HepG2 (cell line): ENCODE results near the gene NEK6.

Source experiments
- CBX2 ChIP-seq, 2 experiments: fragments of 200-600 bp in 1 of 2; sonication (generic); formaldehyde crosslinking in 1 of 2; IDR thresholded peaks; 2 replicates each; pipeline versions ENCODE4 v1.7.0 to v1.8.1; 2018 to 2022; ENCODE audit warnings: low read depth in 2 of 2, low read length in 1 of 2, mild to moderate bottlenecking in 1 of 2, missing genetic modification reagents in 1 of 2
- MXD4 ChIP-seq: IDR thresholded peaks from 2 replicates; pipeline ENCODE4 v1.6.1; 2016; ENCODE audit warnings: mild to moderate bottlenecking, missing biosample characterization, missing genetic modification reagents
- NFYB ChIP-seq: sonication (generic); formaldehyde crosslinking; IDR thresholded peaks from 2 replicates; pipeline ENCODE4 v1.4.0; 2020; ENCODE audit warnings: missing genetic modification reagents
- NR3C1 ChIP-seq: sonication (generic); formaldehyde crosslinking; IDR thresholded peaks from 2 replicates; pipeline ENCODE4 v1.4.0; 2020; ENCODE audit warnings: missing genetic modification reagents
- RBAK ChIP-seq: sonication (generic); formaldehyde crosslinking; IDR thresholded peaks from 2 replicates; pipeline ENCODE4 v1.5.1; 2020; ENCODE audit warnings: mild to moderate bottlenecking, missing genetic modification reagents
- ZBTB7B ChIP-seq: sonication (generic); formaldehyde crosslinking; IDR thresholded peaks from 2 replicates; pipeline ENCODE4 v1.4.0; 2020; ENCODE audit warnings: missing genetic modification reagents
- ZNF24 ChIP-seq: fragments of 450-650 bp; IDR thresholded peaks from 2 replicates; pipeline ENCODE4 v1.6.1; 2017; ENCODE audit warnings: antibody characterized with exemption, mild to moderate bottlenecking
- TF ChIP-seq, protein P1 (sequence below): sonication (generic); formaldehyde crosslinking; IDR thresholded peaks from 2 replicates; pipeline ENCODE4 v1.5.1; 2020; ENCODE audit warnings: mild to moderate bottlenecking, missing genetic modification reagents, moderate library complexity
- TF ChIP-seq, protein P2 (sequence below), 2 experiments: sonication (generic) in 1 of 2; formaldehyde crosslinking in 1 of 2; IDR thresholded peaks; 2 replicates each; pipeline versions ENCODE4 v1.5.1 to v1.6.1; 2011 to 2020; ENCODE audit warnings: borderline replicate concordance in 1 of 2, low read depth in 1 of 2, low read length in 1 of 2, mild to moderate bottlenecking in 1 of 2, missing genetic modification reagents in 1 of 2, moderate library complexity in 1 of 2
- TF ChIP-seq, protein P3 (sequence below): sonication (generic); formaldehyde crosslinking; IDR thresholded peaks from 2 replicates; pipeline ENCODE4 v1.5.0; 2020; ENCODE audit warnings: mild to moderate bottlenecking, missing genetic modification reagents, moderate library complexity

DNA sequence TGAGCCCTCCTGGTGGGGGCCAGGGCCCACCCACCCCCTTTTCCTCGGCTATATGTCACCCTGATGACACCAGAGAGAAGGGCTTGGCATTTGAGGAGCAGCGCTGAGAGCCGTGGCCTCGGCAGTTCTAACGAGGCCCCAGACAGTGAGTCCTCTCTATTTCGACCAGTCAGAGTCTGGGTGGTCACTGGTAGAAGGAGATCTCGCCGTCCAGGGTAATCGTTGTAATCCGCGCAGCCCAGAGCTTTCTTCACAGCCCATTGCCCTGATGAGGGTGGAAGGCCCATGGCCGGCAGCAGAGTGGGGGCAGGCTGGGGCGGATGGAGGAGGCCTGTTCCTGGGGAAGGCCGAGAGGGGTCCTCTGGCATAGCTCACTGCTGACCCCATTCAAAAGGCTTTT lies 87.3 kb downstream of the NEK6 start:
- no peak for TF ChIP-seq ZBTB7B (CRISPR knock-in tag)
- TF ChIP-seq, protein P1, sequence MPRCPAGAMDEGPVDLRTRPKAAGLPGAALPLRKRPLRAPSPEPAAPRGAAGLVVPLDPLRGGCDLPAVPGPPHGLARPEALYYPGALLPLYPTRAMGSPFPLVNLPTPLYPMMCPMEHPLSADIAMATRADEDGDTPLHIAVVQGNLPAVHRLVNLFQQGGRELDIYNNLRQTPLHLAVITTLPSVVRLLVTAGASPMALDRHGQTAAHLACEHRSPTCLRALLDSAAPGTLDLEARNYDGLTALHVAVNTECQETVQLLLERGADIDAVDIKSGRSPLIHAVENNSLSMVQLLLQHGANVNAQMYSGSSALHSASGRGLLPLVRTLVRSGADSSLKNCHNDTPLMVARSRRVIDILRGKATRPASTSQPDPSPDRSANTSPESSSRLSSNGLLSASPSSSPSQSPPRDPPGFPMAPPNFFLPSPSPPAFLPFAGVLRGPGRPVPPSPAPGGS (CRISPR knock-in tag) = no peak
- no peak for TF ChIP-seq CBX2 (IDR thresholded peaks at IDR 0.05; ENCODE audit: low read depth, low read length)
- TF ChIP-seq CBX2 (CRISPR knock-in tag; IDR thresholded peaks at IDR 0.05; ENCODE audit: low read depth) = no peak
- no peak for TF ChIP-seq MXD4 (CRISPR knock-in tag)
- TF ChIP-seq, protein P2, sequence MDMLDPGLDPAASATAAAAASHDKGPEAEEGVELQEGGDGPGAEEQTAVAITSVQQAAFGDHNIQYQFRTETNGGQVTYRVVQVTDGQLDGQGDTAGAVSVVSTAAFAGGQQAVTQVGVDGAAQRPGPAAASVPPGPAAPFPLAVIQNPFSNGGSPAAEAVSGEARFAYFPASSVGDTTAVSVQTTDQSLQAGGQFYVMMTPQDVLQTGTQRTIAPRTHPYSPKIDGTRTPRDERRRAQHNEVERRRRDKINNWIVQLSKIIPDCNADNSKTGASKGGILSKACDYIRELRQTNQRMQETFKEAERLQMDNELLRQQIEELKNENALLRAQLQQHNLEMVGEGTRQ (IDR thresholded peaks at IDR 0.05; ENCODE audit: low read depth, low read length) = no peak
- TF ChIP-seq, protein P2 (CRISPR knock-in tag; IDR thresholded peaks at IDR 0.05; ENCODE audit: borderline replicate concordance) = no peak
- TF ChIP-seq, protein P3, sequence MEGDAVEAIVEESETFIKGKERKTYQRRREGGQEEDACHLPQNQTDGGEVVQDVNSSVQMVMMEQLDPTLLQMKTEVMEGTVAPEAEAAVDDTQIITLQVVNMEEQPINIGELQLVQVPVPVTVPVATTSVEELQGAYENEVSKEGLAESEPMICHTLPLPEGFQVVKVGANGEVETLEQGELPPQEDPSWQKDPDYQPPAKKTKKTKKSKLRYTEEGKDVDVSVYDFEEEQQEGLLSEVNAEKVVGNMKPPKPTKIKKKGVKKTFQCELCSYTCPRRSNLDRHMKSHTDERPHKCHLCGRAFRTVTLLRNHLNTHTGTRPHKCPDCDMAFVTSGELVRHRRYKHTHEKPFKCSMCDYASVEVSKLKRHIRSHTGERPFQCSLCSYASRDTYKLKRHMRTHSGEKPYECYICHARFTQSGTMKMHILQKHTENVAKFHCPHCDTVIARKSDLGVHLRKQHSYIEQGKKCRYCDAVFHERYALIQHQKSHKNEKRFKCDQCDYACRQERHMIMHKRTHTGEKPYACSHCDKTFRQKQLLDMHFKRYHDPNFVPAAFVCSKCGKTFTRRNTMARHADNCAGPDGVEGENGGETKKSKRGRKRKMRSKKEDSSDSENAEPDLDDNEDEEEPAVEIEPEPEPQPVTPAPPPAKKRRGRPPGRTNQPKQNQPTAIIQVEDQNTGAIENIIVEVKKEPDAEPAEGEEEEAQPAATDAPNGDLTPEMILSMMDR (CRISPR knock-in tag) = no peak
- no peak for TF ChIP-seq RBAK
- TF ChIP-seq ZNF24 = no peak
- no peak for TF ChIP-seq NR3C1 (CRISPR knock-in tag)
- TF ChIP-seq NFYB = no peak
